GM21367 (cell line): ENCODE data around the gene MSGN1.

Source experiments
- ATAC-seq: cut with Tn5 transposase; IDR thresholded peaks from one replicate; pipeline ENCODE4 v1.9.1; 2021; ENCODE audit not compliant: unreplicated experiment

Gene MSGN1

GRCh38 chr2:17816396-17817245 lies at the start of gene MSGN1:
Gene MSGN1 (plus strand): TSS chr2:17816460. CDS start chr2:17816519, 59 bp downstream.
- ATAC-seq: no peak

GRCh38 chr2:17768894-17769293 lies 47.4 kb upstream of the MSGN1 start:
- no peak for ATAC-seq

- no peak for ATAC-seq
Measured at GRCh38 chr2:17771956-17772355, 44.3 kb upstream of the MSGN1 start.

- no peak for ATAC-seq
Measured at GRCh38 chr2:17772532-17772931, 43.7 kb upstream of the MSGN1 start.

GRCh38 chr2:17780546-17780945 lies 35.7 kb upstream of the MSGN1 start:
- no peak for ATAC-seq

- ATAC-seq: no peak
Measured at GRCh38 chr2:17781482-17781881, 34.8 kb upstream of the MSGN1 start.

GRCh38 chr2:17786727-17787126 lies 29.5 kb upstream of the MSGN1 start:
- ATAC-seq: no peak

GRCh38 chr2:17788773-17789172 lies 27.5 kb upstream of the MSGN1 start:
- no peak for ATAC-seq

- no peak for ATAC-seq
Measured at GRCh38 chr2:17790536-17790935, 25.7 kb upstream of the MSGN1 start.

GRCh38 chr2:17791121-17791816 lies 25.0 kb upstream of the MSGN1 start:
- no peak for ATAC-seq

GRCh38 chr2:17791817-17792130 lies 24.5 kb upstream of the MSGN1 start:
- no peak for ATAC-seq

GRCh38 chr2:17792515-17792914 lies 23.7 kb upstream of the MSGN1 start:
- no peak for ATAC-seq

GRCh38 chr2:17793296-17793695 lies 23.0 kb upstream of the MSGN1 start:
- no peak for ATAC-seq

- no peak for ATAC-seq
Measured at GRCh38 chr2:17793803-17794354, 22.4 kb upstream of the MSGN1 start.

GRCh38 chr2:17795309-17795708 lies 21.0 kb upstream of the MSGN1 start:
- no peak for ATAC-seq

GRCh38 chr2:17798338-17798737 lies 17.9 kb upstream of the MSGN1 start:
- ATAC-seq: no peak

GRCh38 chr2:17799301-17800120 lies 16.7 kb upstream of the MSGN1 start:
- ATAC-seq: no peak

- no peak for ATAC-seq
Measured at GRCh38 chr2:17800219-17800618, 16.0 kb upstream of the MSGN1 start.

- no peak for ATAC-seq
Measured at GRCh38 chr2:17800693-17801458, 15.4 kb upstream of the MSGN1 start.

GRCh38 chr2:17803497-17803896 lies 12.8 kb upstream of the MSGN1 start:
- no peak for ATAC-seq

GRCh38 chr2:17804358-17804757 lies 11.9 kb upstream of the MSGN1 start:
- ATAC-seq: peak; percentile 54
